ENCODE data around the gene ENTPD1.

DNA sequence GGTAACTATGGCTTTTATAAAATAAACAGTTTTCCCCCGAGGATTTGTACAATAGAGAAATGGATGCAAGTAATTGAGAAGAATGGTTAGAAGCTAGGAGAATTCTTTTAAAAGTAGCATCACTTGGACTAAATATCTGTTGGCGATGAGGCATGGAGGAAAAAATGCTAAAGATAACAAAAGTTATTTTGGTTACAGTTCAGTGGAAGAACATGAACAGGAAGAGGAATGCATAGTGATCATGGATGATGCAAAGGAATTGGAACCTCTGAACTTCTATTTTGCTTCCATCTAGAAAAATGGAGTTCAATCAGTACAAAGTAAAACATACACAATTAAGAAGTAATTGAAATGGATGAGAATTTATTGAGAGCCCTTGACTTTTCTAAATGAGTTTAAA is 32.9 kb downstream of the ENTPD1 start:
- no peak for TF ChIP-seq EZH2 (IDR thresholded peaks at IDR 0.05; ENCODE audit: borderline replicate concordance)
- TF ChIP-seq EZH2phosphoT487 (IDR thresholded peaks at IDR 0.05; ENCODE audit: low read depth, severe bottlenecking, unreplicated experiment): no peak
- TF ChIP-seq, protein P1, sequence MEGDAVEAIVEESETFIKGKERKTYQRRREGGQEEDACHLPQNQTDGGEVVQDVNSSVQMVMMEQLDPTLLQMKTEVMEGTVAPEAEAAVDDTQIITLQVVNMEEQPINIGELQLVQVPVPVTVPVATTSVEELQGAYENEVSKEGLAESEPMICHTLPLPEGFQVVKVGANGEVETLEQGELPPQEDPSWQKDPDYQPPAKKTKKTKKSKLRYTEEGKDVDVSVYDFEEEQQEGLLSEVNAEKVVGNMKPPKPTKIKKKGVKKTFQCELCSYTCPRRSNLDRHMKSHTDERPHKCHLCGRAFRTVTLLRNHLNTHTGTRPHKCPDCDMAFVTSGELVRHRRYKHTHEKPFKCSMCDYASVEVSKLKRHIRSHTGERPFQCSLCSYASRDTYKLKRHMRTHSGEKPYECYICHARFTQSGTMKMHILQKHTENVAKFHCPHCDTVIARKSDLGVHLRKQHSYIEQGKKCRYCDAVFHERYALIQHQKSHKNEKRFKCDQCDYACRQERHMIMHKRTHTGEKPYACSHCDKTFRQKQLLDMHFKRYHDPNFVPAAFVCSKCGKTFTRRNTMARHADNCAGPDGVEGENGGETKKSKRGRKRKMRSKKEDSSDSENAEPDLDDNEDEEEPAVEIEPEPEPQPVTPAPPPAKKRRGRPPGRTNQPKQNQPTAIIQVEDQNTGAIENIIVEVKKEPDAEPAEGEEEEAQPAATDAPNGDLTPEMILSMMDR (IDR thresholded peaks at IDR 0.05; ENCODE audit: poor library complexity): no peak

Measured in hepatocyte (in vitro differentiated cells).